ENCODE results near the gene PSG1.
"Not testable (repeated sequence)": the region's sequence is repeated elsewhere in the genome, so short reads cannot be mapped to it uniquely, and the experiment has no call there.

The PSG1 gene

GRCh38 chr19:42880621-42881020 lies 1.1 kb upstream of the PSG1 start:
- DNase-seq, result not testable (repeated sequence)

- DNase-seq, result not testable (repeated sequence)
Observed at GRCh38 chr19:42876596-42876995, 2.9 kb downstream of the PSG1 start.

GRCh38 chr19:42875881-42876280 lies 3.6 kb downstream of the PSG1 start:
- not testable (repeated sequence) for DNase-seq

GRCh38 chr19:42874901-42875813 lies 4.4 kb downstream of the PSG1 start:
- DNase-seq, result not testable (repeated sequence)

- DNase-seq, result not testable (repeated sequence)
Observed at GRCh38 chr19:42874136-42874535, 5.4 kb downstream of the PSG1 start.

- DNase-seq, result no peak
Observed at GRCh38 chr19:42872608-42873007, 6.9 kb downstream of the PSG1 start.

- no peak for DNase-seq
Observed at GRCh38 chr19:42857544-42857867, 22.0 kb downstream of the PSG1 start.

GRCh38 chr19:42856866-42857543 lies 22.5 kb downstream of the PSG1 start:
- DNase-seq, result peak; percentile 3

- DNase-seq, result not testable (repeated sequence)
Observed at GRCh38 chr19:42854745-42855144, 24.8 kb downstream of the PSG1 start.

GRCh38 chr19:42853231-42853630 lies 26.3 kb downstream of the PSG1 start:
- DNase-seq, result not testable (repeated sequence)

GRCh38 chr19:42852821-42853220 lies 26.7 kb downstream of the PSG1 start:
- not testable (repeated sequence) for DNase-seq

GRCh38 chr19:42851718-42852280 lies 27.7 kb downstream of the PSG1 start:
- not testable (repeated sequence) for DNase-seq

GRCh38 chr19:42850981-42851717 lies 28.4 kb downstream of the PSG1 start:
- no peak for DNase-seq

- no peak for DNase-seq
Observed at GRCh38 chr19:42846597-42846996, 32.9 kb downstream of the PSG1 start.

GRCh38 chr19:42843631-42844030 lies 35.9 kb downstream of the PSG1 start:
- DNase-seq, result not testable (repeated sequence)

- not testable (repeated sequence) for DNase-seq
Observed at GRCh38 chr19:42832746-42833442, 46.6 kb downstream of the PSG1 start.

GRCh38 chr19:42832023-42832680 lies 47.4 kb downstream of the PSG1 start:
- DNase-seq, result not testable (repeated sequence)

GRCh38 chr19:42831221-42832019 lies 48.1 kb downstream of the PSG1 start:
- DNase-seq, result no peak

GRCh38 chr19:42821306-42821977 lies 58.1 kb downstream of the PSG1 start:
- DNase-seq, result not testable (repeated sequence)
